ENCODE measurements around the gene SCUBE3.

DNA sequence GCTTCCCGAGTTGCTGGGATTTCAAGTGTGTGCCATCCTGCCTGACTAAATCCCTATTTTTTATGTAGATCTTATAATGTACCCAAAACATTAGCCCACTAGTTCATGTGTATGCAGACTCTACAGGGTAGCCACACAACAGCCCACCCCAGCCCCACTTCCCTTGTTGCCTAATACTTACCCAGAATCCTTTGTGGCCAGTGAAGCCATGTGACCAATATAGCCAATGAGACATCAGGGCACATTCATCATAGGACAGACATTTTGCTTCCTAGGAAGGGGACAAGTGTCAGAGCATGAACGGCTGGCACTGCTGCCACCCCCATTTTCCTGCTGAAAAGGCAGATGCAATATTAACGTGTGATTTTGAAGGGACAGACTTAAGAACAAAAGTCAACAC is 36.6 kb upstream of the SCUBE3 start:
- no peak for TF ChIP-seq ZFP41 (CRISPR knock-in tag; IDR thresholded peaks at IDR 0.05; ENCODE audit: borderline replicate concordance)
- TF ChIP-seq ZNF746 (CRISPR knock-in tag; IDR thresholded peaks at IDR 0.05) = no peak
- no peak for TF ChIP-seq NR3C1 (CRISPR knock-in tag; IDR thresholded peaks at IDR 0.05)
- TF ChIP-seq MAZ (IDR thresholded peaks at IDR 0.05; ENCODE audit: borderline replicate concordance, low read depth, low read length) = no peak
- no peak for TF ChIP-seq MAZ (CRISPR knock-in tag; IDR thresholded peaks at IDR 0.05; ENCODE audit: low read depth)
- no peak for TF ChIP-seq THYN1 (CRISPR knock-in tag; IDR thresholded peaks at IDR 0.05; ENCODE audit: borderline replicate concordance, low read depth)
- no peak for TF ChIP-seq THAP11 (CRISPR knock-in tag; IDR thresholded peaks at IDR 0.05)
- TF ChIP-seq, protein P1, sequence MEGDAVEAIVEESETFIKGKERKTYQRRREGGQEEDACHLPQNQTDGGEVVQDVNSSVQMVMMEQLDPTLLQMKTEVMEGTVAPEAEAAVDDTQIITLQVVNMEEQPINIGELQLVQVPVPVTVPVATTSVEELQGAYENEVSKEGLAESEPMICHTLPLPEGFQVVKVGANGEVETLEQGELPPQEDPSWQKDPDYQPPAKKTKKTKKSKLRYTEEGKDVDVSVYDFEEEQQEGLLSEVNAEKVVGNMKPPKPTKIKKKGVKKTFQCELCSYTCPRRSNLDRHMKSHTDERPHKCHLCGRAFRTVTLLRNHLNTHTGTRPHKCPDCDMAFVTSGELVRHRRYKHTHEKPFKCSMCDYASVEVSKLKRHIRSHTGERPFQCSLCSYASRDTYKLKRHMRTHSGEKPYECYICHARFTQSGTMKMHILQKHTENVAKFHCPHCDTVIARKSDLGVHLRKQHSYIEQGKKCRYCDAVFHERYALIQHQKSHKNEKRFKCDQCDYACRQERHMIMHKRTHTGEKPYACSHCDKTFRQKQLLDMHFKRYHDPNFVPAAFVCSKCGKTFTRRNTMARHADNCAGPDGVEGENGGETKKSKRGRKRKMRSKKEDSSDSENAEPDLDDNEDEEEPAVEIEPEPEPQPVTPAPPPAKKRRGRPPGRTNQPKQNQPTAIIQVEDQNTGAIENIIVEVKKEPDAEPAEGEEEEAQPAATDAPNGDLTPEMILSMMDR (CRISPR knock-in tag; IDR thresholded peaks at IDR 0.05) = no peak
- TF ChIP-seq RAD21 (CRISPR knock-in tag; IDR thresholded peaks at IDR 0.05) = no peak
- TF ChIP-seq GTF2F1 (IDR thresholded peaks at IDR 0.05; ENCODE audit: low read length) = no peak
- TF ChIP-seq, protein P2, sequence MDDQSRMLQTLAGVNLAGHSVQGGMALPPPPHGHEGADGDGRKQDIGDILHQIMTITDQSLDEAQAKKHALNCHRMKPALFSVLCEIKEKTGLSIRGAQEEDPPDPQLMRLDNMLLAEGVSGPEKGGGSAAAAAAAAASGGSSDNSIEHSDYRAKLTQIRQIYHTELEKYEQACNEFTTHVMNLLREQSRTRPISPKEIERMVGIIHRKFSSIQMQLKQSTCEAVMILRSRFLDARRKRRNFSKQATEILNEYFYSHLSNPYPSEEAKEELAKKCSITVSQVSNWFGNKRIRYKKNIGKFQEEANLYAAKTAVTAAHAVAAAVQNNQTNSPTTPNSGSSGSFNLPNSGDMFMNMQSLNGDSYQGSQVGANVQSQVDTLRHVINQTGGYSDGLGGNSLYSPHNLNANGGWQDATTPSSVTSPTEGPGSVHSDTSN (CRISPR knock-in tag; IDR thresholded peaks at IDR 0.05; ENCODE audit: borderline replicate concordance) = no peak
- no peak for TF ChIP-seq RFXAP (CRISPR knock-in tag; IDR thresholded peaks at IDR 0.05; ENCODE audit: borderline replicate concordance)
- TF ChIP-seq, protein P3, sequence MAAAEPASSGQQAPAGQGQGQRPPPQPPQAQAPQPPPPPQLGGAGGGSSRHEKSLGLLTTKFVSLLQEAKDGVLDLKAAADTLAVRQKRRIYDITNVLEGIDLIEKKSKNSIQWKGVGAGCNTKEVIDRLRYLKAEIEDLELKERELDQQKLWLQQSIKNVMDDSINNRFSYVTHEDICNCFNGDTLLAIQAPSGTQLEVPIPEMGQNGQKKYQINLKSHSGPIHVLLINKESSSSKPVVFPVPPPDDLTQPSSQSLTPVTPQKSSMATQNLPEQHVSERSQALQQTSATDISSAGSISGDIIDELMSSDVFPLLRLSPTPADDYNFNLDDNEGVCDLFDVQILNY (CRISPR knock-in tag; conservative IDR thresholded peaks at IDR 0.05) = no peak
